GM19438 (cell line): ENCODE results near the gene FOXL2.

ENCODE experiments used
- ATAC-seq: cut with Tn5 transposase; IDR thresholded peaks from one replicate; pipeline ENCODE4 v1.9.1; 2021; ENCODE audit warnings: low read depth; ENCODE audit not compliant: unreplicated experiment

Gene FOXL2

GRCh38 chr3:138946663-138947494 lies at the start of gene FOXL2, which contains the start of gene FOXL2NB:
Gene FOXL2 (minus strand): TSS chr3:138947137. CDS start chr3:138946722, 415 bp downstream.
Gene FOXL2NB (plus strand): TSS chr3:138947217. CDS start chr3:138947365, 148 bp downstream.
- ATAC-seq: no peak

- no peak for ATAC-seq
Measured at GRCh38 chr3:138995706-138996105, 48.8 kb upstream of the FOXL2 start.

DNA sequence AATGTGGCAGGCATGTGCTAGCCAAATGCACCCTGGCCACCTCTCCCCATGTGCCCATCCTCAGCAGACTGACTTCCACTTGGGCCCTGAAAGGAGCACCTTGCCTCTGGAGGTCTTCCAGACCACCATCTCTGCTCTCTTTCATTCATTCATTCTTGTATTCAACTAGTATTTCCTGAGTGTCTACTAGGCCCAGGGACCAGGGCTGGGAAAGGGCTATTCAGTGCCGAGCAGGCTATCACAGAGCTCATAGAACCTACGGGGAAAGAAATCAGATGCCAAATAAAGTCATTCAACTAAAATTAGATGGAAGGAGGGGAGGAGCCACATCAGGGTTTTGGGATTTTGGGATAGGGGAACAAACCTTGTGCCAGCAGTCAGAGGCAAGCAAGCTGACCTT lies 40.2 kb upstream of the FOXL2 start:
- no peak for ATAC-seq

- no peak for ATAC-seq
Measured at GRCh38 chr3:138985932-138986331, 39.0 kb upstream of the FOXL2 start.

DNA sequence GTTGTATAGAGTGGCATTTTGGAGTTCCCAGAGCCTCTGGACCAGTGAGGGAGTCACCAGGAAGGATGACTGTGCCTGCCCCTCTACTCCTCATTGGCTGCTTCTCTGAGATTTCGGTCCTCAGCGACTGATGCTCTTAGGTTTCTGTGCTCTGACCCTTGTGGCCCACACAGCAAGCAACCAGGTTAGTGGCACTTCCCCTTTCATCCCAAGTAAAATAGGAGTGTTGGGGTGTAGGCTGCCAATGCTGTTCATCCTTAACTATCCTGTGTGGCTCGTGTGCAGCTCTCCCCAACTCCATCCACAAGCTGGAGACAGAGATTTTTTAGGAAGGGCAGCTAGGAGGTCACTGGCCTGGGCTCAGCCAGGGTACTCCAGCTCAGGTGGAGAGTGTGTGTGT lies 37.9 kb upstream of the FOXL2 start:
- no peak for ATAC-seq

DNA sequence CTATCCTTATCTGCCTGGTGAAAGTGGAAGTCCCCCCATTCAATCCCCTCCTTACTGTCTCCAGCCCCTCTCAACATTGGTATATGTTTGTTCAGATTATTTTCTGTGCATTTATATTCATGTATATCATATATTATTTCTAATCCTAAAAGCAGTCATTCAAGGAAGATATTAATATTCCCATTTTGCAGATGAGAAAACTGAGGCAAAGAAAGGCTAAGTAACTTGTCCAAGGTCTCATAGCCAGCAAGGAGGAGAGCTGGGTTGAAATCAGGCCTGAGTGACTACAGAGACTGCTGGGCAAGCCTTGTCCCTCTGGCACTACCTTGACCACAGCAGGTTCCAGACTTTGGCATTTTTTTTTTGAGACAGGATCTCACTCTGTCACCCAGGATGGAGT lies 29.1 kb upstream of the FOXL2 start:
- no peak for ATAC-seq

GRCh38 chr3:138975351-138975750 lies 28.4 kb upstream of the FOXL2 start:
- ATAC-seq: no peak

- ATAC-seq: no peak
Measured at GRCh38 chr3:138974462-138974861, 27.5 kb upstream of the FOXL2 start.

GRCh38 chr3:138972941-138973340 lies 26.0 kb upstream of the FOXL2 start:
- no peak for ATAC-seq

GRCh38 chr3:138971766-138972320 lies 24.9 kb upstream of the FOXL2 start:
- ATAC-seq: no peak

DNA sequence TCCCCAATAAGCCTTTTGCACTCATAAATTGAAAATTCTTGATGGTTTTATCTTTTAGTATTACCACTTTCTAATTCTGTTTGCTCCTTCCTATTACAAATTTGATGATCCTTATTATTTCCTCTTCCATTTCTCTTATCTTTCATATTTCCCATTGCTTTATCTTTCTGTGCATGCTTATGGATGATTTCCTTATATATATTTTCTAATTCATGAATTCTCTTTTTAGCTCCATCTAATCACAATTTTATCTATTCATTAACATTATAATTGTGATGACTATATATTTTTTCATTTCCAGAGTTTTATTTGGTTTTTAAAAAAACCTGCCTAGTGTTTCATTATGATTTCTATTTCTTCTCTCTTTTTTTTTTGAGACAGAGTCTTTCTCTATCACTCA lies 18.0 kb upstream of the FOXL2 start:
- ATAC-seq: no peak

- no peak for ATAC-seq
Measured at GRCh38 chr3:138964264-138964663, 17.3 kb upstream of the FOXL2 start.

DNA sequence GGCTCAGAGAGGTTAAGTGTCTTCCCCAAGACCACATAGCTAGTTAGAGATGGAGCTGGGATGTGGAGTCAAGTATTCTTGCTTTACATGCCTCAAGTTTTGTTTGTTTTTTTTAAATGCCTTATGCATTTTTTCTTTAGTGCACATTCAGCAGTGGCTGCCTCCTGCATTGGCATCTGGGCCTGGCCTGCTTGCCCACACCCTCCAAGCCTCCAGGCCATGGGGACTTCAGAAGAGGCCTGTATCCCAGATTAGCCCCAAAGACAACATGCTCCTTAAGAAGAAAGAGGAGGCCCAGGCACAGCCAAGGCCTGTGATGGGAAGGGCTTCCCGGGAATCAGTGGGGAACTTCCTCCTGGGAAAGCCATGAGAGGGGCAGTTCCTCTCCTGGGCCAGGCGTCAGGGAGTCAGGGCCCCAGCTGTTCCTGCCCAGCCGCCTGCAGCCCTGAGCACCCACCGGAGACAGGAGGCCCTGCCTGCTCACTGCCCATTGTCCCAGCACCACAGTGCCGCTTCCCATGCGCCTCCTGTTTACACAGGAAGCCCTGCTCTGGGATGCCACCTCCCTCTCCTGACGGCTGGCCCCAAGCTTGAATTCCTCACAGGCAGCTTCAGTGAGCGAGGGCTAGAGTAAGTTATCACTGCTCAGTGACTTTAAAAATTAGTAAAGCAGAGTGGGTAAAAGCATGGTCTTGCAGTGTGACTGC lies 16.1 kb upstream of the FOXL2 start:
- no peak for ATAC-seq

GRCh38 chr3:138960417-138960852 lies 13.5 kb upstream of the FOXL2 start:
- no peak for ATAC-seq

GRCh38 chr3:138950701-138951100 lies 3.8 kb upstream of the FOXL2 start:
- ATAC-seq: no peak

DNA sequence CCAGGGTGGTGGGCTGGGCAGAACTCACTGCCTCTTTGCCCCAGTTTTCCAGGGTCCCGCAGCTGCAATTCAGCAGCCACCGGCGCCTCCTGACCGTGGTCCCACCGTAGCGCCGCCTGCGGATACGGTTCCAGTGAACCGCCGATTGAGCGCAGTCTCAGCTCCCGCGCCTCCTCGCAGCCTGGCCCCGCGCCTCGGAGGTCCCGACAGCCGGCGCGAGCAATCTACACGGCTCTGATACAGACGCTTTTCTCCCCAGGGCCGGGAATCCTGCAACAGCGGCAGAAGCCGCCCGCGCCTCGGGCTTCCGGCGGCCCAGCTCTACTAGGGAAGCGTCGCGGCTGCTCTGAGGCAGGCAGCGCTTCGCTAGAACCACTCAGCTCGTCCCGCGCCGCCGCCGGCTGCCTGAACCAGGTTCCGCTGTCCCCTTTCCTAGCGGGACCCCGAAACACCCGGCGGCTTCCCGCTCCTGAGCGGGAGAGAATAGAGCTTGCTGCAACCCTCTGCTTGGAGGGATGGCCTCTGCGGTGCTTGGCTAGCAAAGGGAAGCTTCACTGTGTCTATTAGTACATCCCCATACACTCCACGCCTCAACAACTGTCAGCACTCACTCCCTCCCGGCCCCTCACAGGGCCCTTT lies 3.2 kb upstream of the FOXL2 start:
- no peak for ATAC-seq

DNA sequence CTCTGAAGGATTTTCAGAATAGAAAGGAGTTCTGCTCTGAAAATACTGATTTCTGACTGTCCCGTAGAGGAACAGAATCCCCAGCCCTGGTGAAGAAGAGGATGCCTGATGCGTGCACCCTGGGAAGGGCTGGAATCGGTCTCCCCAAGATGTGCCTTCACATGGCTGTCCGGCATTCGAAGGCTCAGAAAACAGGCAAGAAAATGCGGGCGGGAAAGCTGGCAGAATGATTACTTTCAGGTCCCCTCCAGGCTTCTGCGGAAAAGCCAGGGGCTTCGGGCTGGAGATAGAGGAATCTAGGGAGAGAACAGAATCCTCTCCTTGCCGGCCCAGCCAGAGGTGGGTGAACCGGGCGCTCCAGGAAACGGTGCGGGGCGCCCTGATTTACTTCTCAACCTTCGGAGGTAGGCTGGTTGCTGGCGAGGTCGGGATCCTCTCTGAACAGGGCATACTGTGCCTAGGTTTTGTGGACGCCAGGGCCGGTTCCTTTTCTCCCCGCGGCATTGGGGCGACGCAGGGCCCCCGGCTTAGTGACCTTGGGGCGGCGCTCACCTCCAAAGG lies 2.6 kb upstream of the FOXL2 start:
- no peak for ATAC-seq

GRCh38 chr3:138949002-138949418 lies 2.1 kb upstream of the FOXL2 start:
- ATAC-seq: no peak

- ATAC-seq: no peak
Measured at GRCh38 chr3:138948371-138949001, 1.5 kb upstream of the FOXL2 start.

DNA sequence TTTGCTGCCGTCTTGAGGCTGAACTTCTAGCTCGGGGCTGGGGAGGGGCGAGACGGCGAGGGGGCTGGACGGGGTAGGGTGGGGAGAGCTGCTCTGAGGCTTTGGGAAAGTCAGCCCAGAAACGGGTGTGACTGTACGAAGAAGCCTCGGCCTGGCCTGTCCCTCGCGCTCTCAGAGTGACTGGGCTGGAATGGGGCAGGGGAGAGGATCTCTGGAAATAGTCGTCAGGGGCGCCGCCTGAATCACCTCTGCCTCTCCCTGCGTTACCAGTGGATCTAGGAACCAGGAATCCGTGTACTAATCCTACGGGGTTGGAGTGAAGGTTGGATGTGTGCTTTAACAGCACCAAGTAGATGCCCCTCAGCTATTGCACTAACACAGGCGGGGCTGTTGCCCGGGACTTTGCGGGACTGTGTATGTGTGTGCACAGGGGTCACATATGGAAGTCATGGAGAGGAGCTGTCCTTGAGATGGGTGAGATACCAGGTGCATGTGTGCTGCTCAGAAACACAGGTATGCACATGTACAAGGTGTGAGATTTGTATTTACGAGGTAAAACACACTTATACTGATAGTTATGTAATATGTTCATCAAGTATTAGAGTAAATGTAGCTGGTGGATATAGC lies 671 bp upstream of the FOXL2 start:
- ATAC-seq: no peak
